Small intestine (tissue), 7 donors: ENCODE measurements around the gene HMGB4. TPM values are rescaled to one million over a fixed set of nuclear protein-coding genes. Genes with fewer than 3 reads are reported as not detected.

Source experiments
- DNase-seq, 2 donors: peaks; one replicate each; pipeline versions ENCODE4 v3.0.0 to v3.0.0-alpha.2; 2013
- FAIRE-seq: peaks from 2 replicates; lab custom pipeline; 2012; peaks lifted over from hg19 to GRCh38; lab: Jason Lieb, UNC
- H3K27ac ChIP-seq, 3 donors: one replicate each; pipeline ENCODE4 v1.5.1; 2013; ENCODE audit warnings: low read length in 2 of 3, mild to moderate bottlenecking in 2 of 3, control low read depth in 1 of 3, inconsistent platforms in 1 of 3, low read depth in 1 of 3, moderate library complexity in 1 of 3
- H3K27me3 ChIP-seq, 3 donors: one replicate each; pipeline ENCODE4 v1.6.1; 2013; ENCODE audit warnings: low read length in 3 of 3, inconsistent platforms in 1 of 3; ENCODE audit not compliant: control insufficient read depth in 3 of 3, insufficient read depth in 3 of 3
- H3K36me3 ChIP-seq, 3 donors: one replicate each; pipeline ENCODE4 v1.6.1; 2013; ENCODE audit warnings: low read length in 3 of 3, inconsistent platforms in 1 of 3, low read depth in 1 of 3, mild to moderate bottlenecking in 1 of 3, moderate library complexity in 1 of 3; ENCODE audit not compliant: control insufficient read depth in 3 of 3, insufficient read depth in 2 of 3
- H3K4me1 ChIP-seq, 3 donors: one replicate each; pipeline ENCODE4 v1.6.1; 2013; ENCODE audit warnings: low read length in 2 of 3, inconsistent platforms in 1 of 3, low read depth in 1 of 3, mild to moderate bottlenecking in 1 of 3, moderate library complexity in 1 of 3; ENCODE audit not compliant: control insufficient read depth in 3 of 3, insufficient read depth in 2 of 3
- H3K4me3 ChIP-seq, 3 donors: one replicate each; pipeline ENCODE4 v1.5.1; 2013; ENCODE audit warnings: low read length in 3 of 3, control low read depth in 1 of 3, inconsistent platforms in 1 of 3, low read depth in 1 of 3, mild to moderate bottlenecking in 1 of 3, moderate library complexity in 1 of 3
- H3K9me3 ChIP-seq, 2 donors: one replicate each; pipeline ENCODE4 v1.6.1; 2013; ENCODE audit warnings: low read depth in 1 of 2, low read length in 1 of 2; ENCODE audit not compliant: control insufficient read depth in 2 of 2, insufficient read depth in 1 of 2
- WGBS, 3 donors: extraction: QIAGEN DNeasy Blood & Tissue Kit; methylation state at CpG; one replicate each; pipeline ENCODE4 v1.1.7; 2013; 5-methylcytosine and 5-hydroxymethylcytosine counted together
- polyA plus RNA-seq, 4 donors: library from polyadenylated mRNA; stranded (reverse) in 3 of 4; unstranded in 1 of 4; fragments of 200-250 nt in 3 of 4; fragments of 120-200 nt in 1 of 4; gene quantifications; one replicate each; pipeline versions ENCODE4 v1.2.1 to v1.2.3, GENCODE V29; 2013
- donor health status: healthy with polysubstance abuse.
- donor health status: control.
- donor health status: control.
- donor health status: Bipolar disorder and iron deficiency.
- donor health status: healthy.

HMGB4 gene
- polyA plus RNA-seq, 4 donors, result not detected

GRCh38 chr1:33849211-33849610 lies 14.7 kb upstream of the HMGB4 start:
- FAIRE-seq, result no peak
- H3K36me3 ChIP-seq, result no peaks in the 10 kb centered on the region
- WGBS, 3 donors, result 50 to 82% (median 75%) methylated on average over 1 of the region's 1 CpG

DNA sequence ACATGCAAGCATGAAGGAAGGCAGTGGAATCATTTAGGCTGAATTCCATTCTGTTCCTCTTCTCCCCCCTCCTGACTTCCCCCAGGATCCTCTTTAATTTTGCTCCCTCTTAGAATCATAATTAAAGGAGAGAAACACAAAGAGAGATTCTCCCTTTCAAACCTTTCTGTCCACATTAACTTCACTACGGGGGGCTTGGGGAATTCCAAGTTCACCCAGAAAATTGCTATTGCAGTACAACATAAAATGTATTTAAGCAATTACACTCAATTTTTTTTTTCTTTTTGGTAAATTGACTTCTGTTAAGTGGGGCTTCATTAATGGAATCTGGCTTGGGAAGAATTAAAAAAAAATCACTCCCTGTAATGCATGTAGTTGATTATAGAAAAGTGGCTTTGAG lies 13.4 kb upstream of the HMGB4 start:
- Histone ChIP-seq H3K4me3 (no peak overlapping the region), H3K9me3 (no peaks in the 10 kb centered on the region), H3K36me3 (no peaks in the 10 kb centered on the region), H3K27me3 (peaks cover 0 to 3% (median 0%) of the 10 kb centered on the region in 3 donors), H3K27ac (no peak overlapping the region), H3K4me1 (no peaks in the 10 kb centered on the region)
- no peak for DNase-seq
- WGBS, 3 donors, result 79 to 81% (median 79%) methylated on average over 1 of the region's 1 CpG
- FAIRE-seq, result no peak

More at GRCh38 chr1:33849211-33849610, 14.7 kb upstream of the HMGB4 start:
- no peak overlapping the region for H3K27ac ChIP-seq
- H3K4me3 ChIP-seq, result no peak overlapping the region
- H3K27me3 ChIP-seq, result peaks cover 0 to 3% (median 0%) of the 10 kb centered on the region in 3 donors
- no peaks in the 10 kb centered on the region for H3K4me1 ChIP-seq
- H3K9me3 ChIP-seq, result no peaks in the 10 kb centered on the region
- DNase-seq, result no peak

GRCh38 chr1:33852711-33853110 lies 11.2 kb upstream of the HMGB4 start:
- Histone ChIP-seq H3K4me3 (no peak overlapping the region), H3K4me1 (no peaks in the 10 kb centered on the region), H3K9me3 (no peaks in the 10 kb centered on the region), H3K36me3 (no peaks in the 10 kb centered on the region), H3K27me3 (peaks cover 0 to 3% (median 0%) of the 10 kb centered on the region in 3 donors), H3K27ac (no peak overlapping the region)
- FAIRE-seq (no peak), DNase-seq (no peak)

- Histone ChIP-seq H3K9me3 (no peaks in the 10 kb centered on the region), H3K27ac (no peak overlapping the region), H3K36me3 (no peaks in the 10 kb centered on the region), H3K4me3 (no peak overlapping the region), H3K4me1 (no peaks in the 10 kb centered on the region), H3K27me3 (peaks cover 0 to 3% (median 0%) of the 10 kb centered on the region in 3 donors)
- DNase-seq (no peak), FAIRE-seq (no peak)
- WGBS, 3 donors, result 28 to 54% (median 32%) methylated on average over 1 of the region's 1 CpG
Observed at GRCh38 chr1:33853431-33853830, 10.4 kb upstream of the HMGB4 start.

DNA sequence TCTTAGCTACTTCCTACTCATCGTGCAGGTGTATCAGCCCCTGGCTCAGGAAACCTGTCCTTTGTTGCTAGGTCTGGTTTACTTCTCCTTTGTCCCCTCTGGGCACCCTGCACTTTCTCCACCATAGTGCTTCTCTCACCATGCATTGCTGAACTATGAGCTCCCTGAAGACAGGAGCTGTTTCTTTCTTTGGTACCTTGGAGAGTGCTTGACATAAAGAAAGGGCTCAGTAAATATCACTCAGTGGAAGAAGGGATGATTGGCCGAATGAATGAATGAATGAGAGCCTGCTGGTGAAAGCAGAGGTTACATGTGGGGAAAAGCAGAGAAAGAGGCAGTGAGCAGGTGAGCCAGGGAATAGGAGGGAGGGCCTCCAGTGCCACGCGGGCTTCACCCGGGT lies 9.8 kb upstream of the HMGB4 start:
- FAIRE-seq, result no peak
- no peaks in the 10 kb centered on the region for H3K36me3 ChIP-seq
- no peaks in the 10 kb centered on the region for H3K4me1 ChIP-seq
- H3K27me3 ChIP-seq, result peaks cover 0 to 3% (median 0%) of the 10 kb centered on the region in 3 donors
- no peak for DNase-seq
- H3K4me3 ChIP-seq, result no peak overlapping the region
- H3K27ac ChIP-seq, result no peak overlapping the region
- WGBS, 3 donors, result 84 to 91% (median 90%) methylated on average over 5 of the region's 5 CpGs
- no peaks in the 10 kb centered on the region for H3K9me3 ChIP-seq

DNA sequence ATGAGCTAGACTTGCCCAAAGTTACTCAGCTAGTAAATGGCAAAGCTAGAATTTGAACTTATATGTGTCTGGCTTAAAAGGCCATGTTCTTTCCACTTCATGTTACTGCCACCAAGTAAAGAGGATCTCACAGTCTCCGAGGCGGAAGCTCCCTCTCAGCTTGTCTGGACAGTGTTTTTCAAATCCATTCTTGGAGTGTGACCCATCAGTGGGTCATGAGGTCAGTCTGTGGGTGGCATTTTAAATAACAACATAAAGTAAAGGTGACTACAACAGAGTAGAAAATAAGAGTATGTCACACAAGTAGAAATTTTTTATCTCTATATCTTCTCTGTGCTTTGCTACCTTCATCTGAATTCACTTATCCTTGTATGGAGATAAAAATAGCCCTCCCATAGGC lies 3.2 kb upstream of the HMGB4 start:
- no peak overlapping the region for H3K27ac ChIP-seq
- WGBS, 3 donors, result 69 to 77% (median 77%) methylated on average over 2 of the region's 2 CpGs
- H3K27me3 ChIP-seq, result peaks cover 0 to 2% (median 0%) of the 10 kb centered on the region in 3 donors
- DNase-seq (no peak), FAIRE-seq (no peak)
- H3K4me1 ChIP-seq, result no peaks in the 10 kb centered on the region
- no peaks in the 10 kb centered on the region for H3K9me3 ChIP-seq
- H3K36me3 ChIP-seq, result no peaks in the 10 kb centered on the region
- H3K4me3 ChIP-seq, result no peak overlapping the region

DNA sequence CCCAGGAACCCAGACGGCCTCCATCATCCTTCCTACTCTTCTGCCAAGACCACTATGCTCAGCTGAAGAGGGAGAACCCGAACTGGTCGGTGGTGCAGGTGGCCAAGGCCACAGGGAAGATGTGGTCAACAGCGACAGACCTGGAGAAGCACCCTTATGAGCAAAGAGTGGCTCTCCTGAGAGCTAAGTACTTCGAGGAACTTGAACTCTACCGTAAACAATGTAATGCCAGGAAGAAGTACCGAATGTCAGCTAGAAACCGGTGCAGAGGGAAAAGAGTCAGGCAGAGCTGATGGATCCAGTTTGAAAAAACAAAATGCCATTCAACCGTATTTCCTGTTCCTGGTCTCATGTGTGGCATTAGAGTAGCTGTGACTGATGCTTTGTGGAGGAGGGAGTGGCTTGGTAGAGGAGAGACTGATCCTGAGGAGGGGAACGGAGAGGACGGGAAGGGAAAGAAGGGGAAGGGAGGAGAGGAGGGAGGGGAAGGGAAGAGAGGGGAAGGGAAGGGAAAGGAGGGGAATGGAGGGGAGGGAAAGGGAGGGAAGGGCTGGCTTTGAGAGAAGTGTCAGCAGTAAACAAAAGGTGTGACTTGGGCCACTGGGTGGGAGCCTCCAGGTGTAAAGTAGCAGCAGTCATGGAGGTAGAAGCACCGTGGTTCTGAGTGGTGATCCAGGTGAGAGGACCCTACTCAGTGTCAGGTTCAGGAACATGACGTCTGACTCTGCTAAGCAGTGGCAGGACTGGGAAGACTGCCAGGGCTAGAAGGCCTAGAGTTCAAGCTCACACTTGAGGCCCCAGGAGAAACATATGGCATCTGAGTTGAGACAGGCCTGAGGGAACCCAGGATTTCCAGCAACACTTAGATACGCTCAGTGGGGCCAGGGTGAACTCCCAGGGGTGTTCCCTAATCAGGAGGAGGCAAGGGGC lies 846 bp downstream of the HMGB4 start:
- FAIRE-seq (no peak), DNase-seq (no peak)
- H3K36me3 ChIP-seq, result no peaks in the 10 kb centered on the region
- H3K4me3 ChIP-seq, result no peak overlapping the region
- H3K4me1 ChIP-seq, result no peaks in the 10 kb centered on the region
- H3K9me3 ChIP-seq, result no peaks in the 10 kb centered on the region
- H3K27ac ChIP-seq, result no peak overlapping the region
- WGBS, 3 donors, result 60 to 68% (median 61%) methylated on average over 14 of the region's 14 CpGs
- H3K27me3 ChIP-seq, result peaks cover 0 to 2% (median 0%) of the 10 kb centered on the region in 3 donors

- H3K27ac ChIP-seq, result no peak overlapping the region
- no peaks in the 10 kb centered on the region for H3K9me3 ChIP-seq
- H3K36me3 ChIP-seq, result no peaks in the 10 kb centered on the region
- no peaks in the 10 kb centered on the region for H3K4me1 ChIP-seq
- H3K27me3 ChIP-seq, result peaks cover 0 to 2% (median 0%) of the 10 kb centered on the region in 3 donors
- peak in 1 of 2 donors; percentile 6 for DNase-seq
- 61 to 82% (median 63%) methylated on average over 6 of the region's 6 CpGs for WGBS, 3 donors
- no peak for FAIRE-seq
- H3K4me3 ChIP-seq, result no peak overlapping the region
Observed at GRCh38 chr1:33866281-33866680, 2.4 kb downstream of the HMGB4 start.
